H7 (cell line): ENCODE results near the gene STAT6. TPM values are rescaled to one million over a fixed set of nuclear protein-coding genes. Genes with fewer than 3 reads are reported as not detected.

Experiments used
- DNase-seq: peaks from one replicate; pipeline ENCODE4 v3.0.0; 2012
- H3K27me3 ChIP-seq: 2 replicates; pipeline ENCODE4 v1.6.0; 2011; ENCODE audit warnings: mild to moderate bottlenecking, low read length; ENCODE audit not compliant: control insufficient read depth, insufficient read depth
- H3K36me3 ChIP-seq: replicated peaks from 2 replicates; pipeline ENCODE4 v1.5.1; 2011; ENCODE audit warnings: low read length; ENCODE audit not compliant: control insufficient read depth, insufficient read depth
- H3K4me3 ChIP-seq: 2 replicates; pipeline ENCODE4 v1.5.1; 2011; ENCODE audit warnings: low read depth, mild to moderate bottlenecking, control low read depth, low read length, moderate library complexity; ENCODE audit not compliant: insufficient read depth
- total RNA-seq: library from RNA; depleted of rRNA; stranded (reverse); fragments of >200 nt; shearing (Covaris generic); gene quantifications from 2 replicates; pipeline ENCODE4 v1.2.3, GENCODE V29; 2014

Gene STAT6
- total RNA-seq, 1 experiment from 2014 or later = 51.5 TPM

- Histone ChIP-seq H3K4me3 (no peak overlapping the region), H3K36me3 (peaks cover 19% of the 10 kb centered on the region), H3K27me3 (peaks cover 3% of the 10 kb centered on the region; the same call in 1 of the 2 replicates)
- peak; percentile 37 for DNase-seq
Measured at GRCh38 chr12:57094208-57095160, 16.7 kb downstream of the STAT6 start.

GRCh38 chr12:57093415-57094207 is 17.6 kb downstream of the STAT6 start:
- H3K36me3 ChIP-seq = peaks cover 15% of the 10 kb centered on the region
- no peak overlapping the region for H3K4me3 ChIP-seq
- H3K27me3 ChIP-seq = peaks cover 4% of the 10 kb centered on the region; the same call in 1 of the 2 replicates
- peak; percentile 93 for DNase-seq

GRCh38 chr12:57092876-57093414 is 18.2 kb downstream of the STAT6 start:
- Histone ChIP-seq H3K27me3 (peaks cover 4% of the 10 kb centered on the region; the same call in 1 of the 2 replicates), H3K4me3 (no peak overlapping the region), H3K36me3 (peaks cover 15% of the 10 kb centered on the region)

GRCh38 chr12:57092529-57092862 is 18.7 kb downstream of the STAT6 start:
- H3K4me3 ChIP-seq = no peak overlapping the region
- DNase-seq = no peak
- peaks cover 15% of the 10 kb centered on the region for H3K36me3 ChIP-seq
- peaks cover 4% of the 10 kb centered on the region; the same call in 1 of the 2 replicates for H3K27me3 ChIP-seq

More at GRCh38 chr12:57092876-57093414, 18.2 kb downstream of the STAT6 start:
- DNase-seq = no peak

GRCh38 chr12:57091638-57092528 is 19.3 kb downstream of the STAT6 start:
- H3K36me3 ChIP-seq = peaks cover 15% of the 10 kb centered on the region
- DNase-seq = peak; percentile 24
- peaks cover 4% of the 10 kb centered on the region; the same call in 1 of the 2 replicates for H3K27me3 ChIP-seq
- H3K4me3 ChIP-seq = no peak overlapping the region

GRCh38 chr12:57090924-57091637 is 20.1 kb downstream of the STAT6 start:
- Histone ChIP-seq H3K36me3 (peaks cover 11% of the 10 kb centered on the region), H3K27me3 (peaks cover 4% of the 10 kb centered on the region; the same call in 1 of the 2 replicates), H3K4me3 (no peak overlapping the region)
- DNase-seq = peak; percentile 35

GRCh38 chr12:57090490-57090889 is 20.7 kb downstream of the STAT6 start:
- peaks cover 9% of the 10 kb centered on the region for H3K36me3 ChIP-seq

GRCh38 chr12:57089271-57090245 is 21.6 kb downstream of the STAT6 start:
- peak; percentile 79 for DNase-seq
- Histone ChIP-seq H3K36me3 (peaks cover 5% of the 10 kb centered on the region), H3K4me3 (peak overlapping the region; percentile 95), H3K27me3 (peaks cover 4% of the 10 kb centered on the region; the same call in 1 of the 2 replicates)

More at GRCh38 chr12:57090490-57090889, 20.7 kb downstream of the STAT6 start:
- H3K4me3 ChIP-seq = no peak overlapping the region
- peak; percentile 30 for DNase-seq
- peaks cover 4% of the 10 kb centered on the region; the same call in 1 of the 2 replicates for H3K27me3 ChIP-seq

- DNase-seq = peak; percentile 99
- H3K27me3 ChIP-seq = peaks cover 4% of the 10 kb centered on the region; the same call in 1 of the 2 replicates
Measured at GRCh38 chr12:57088354-57089270, 22.6 kb downstream of the STAT6 start, which contains the start of gene NAB2. NAB2 (plus strand) TSS chr12:57089114; CDS start chr12:57089272, 158 bp downstream.

GRCh38 chr12:57087691-57088353 is 23.3 kb downstream of the STAT6 start:
- peak; percentile 92 for DNase-seq
- Histone ChIP-seq H3K36me3 (peaks cover 5% of the 10 kb centered on the region), H3K27me3 (peaks cover 4% of the 10 kb centered on the region; the same call in 1 of the 2 replicates), H3K4me3 (peak overlapping the region; percentile 78)

More at GRCh38 chr12:57088354-57089270, 22.6 kb downstream of the STAT6 start, which contains the start of gene NAB2:
- H3K36me3 ChIP-seq = peaks cover 5% of the 10 kb centered on the region
- peak within 1 kb of the TSS; percentile 95 for H3K4me3 ChIP-seq
